AG20443 (cell line): Measurements from ENCODE around the gene CUTA.
A peak's percentile ranks its signal among the peaks of the same experiment; 100 is the strongest.
"Not testable (repeated sequence)": the region's sequence is repeated elsewhere in the genome, so short reads cannot be mapped to it uniquely, and the experiment has no call there.

Experiments used
- DNase-seq: peaks from one replicate; pipeline ENCODE4 v3.0.0; 2012; ENCODE audit warnings: low spot score, mixed read lengths

CUTA gene

GRCh38 chr6:33399881-33400280 lies 18.0 kb downstream of the CUTA start:
- not testable (repeated sequence) for DNase-seq

GRCh38 chr6:33398601-33399000 lies 19.3 kb downstream of the CUTA start:
- DNase-seq = not testable (repeated sequence)

GRCh38 chr6:33397541-33397940 lies 20.4 kb downstream of the CUTA start:
- DNase-seq = no peak

GRCh38 chr6:33392979-33393378 lies 24.9 kb downstream of the CUTA start:
- no peak for DNase-seq

GRCh38 chr6:33392595-33392948 lies 25.3 kb downstream of the CUTA start:
- no peak for DNase-seq

GRCh38 chr6:33391922-33392594 lies 25.8 kb downstream of the CUTA start:
- peak; percentile 24 for DNase-seq

- DNase-seq = peak; percentile 97
Measured at GRCh38 chr6:33391278-33391921, 26.5 kb downstream of the CUTA start, which contains the start of gene KIFC1. KIFC1 (plus strand) TSS chr6:33391823; CDS start chr6:33391986, 163 bp downstream.

GRCh38 chr6:33390767-33391277 lies 27.1 kb downstream of the CUTA start:
- no peak for DNase-seq

GRCh38 chr6:33390173-33390572 lies 27.7 kb downstream of the CUTA start:
- no peak for DNase-seq

GRCh38 chr6:33384581-33385020 lies 33.3 kb downstream of the CUTA start:
- DNase-seq = peak; percentile 77

GRCh38 chr6:33383427-33384185 lies 34.3 kb downstream of the CUTA start:
- DNase-seq = no peak

GRCh38 chr6:33380272-33380981 lies 37.5 kb downstream of the CUTA start:
- no peak for DNase-seq

GRCh38 chr6:33379184-33379583 lies 38.7 kb downstream of the CUTA start:
- DNase-seq = not testable (repeated sequence)

- DNase-seq = no peak
Measured at GRCh38 chr6:33377171-33377570, 40.7 kb downstream of the CUTA start.

GRCh38 chr6:33375143-33375671 lies 42.7 kb downstream of the CUTA start:
- DNase-seq = peak; percentile 43

- DNase-seq = no peak
Measured at GRCh38 chr6:33373960-33374910, 43.7 kb downstream of the CUTA start.

GRCh38 chr6:33372526-33373123 lies 45.3 kb downstream of the CUTA start:
- DNase-seq = no peak

- DNase-seq = not testable (repeated sequence)
Measured at GRCh38 chr6:33371901-33372300, 46.0 kb downstream of the CUTA start.

GRCh38 chr6:33367715-33368025 lies 50.2 kb downstream of the CUTA start:
- not testable (repeated sequence) for DNase-seq

- no peak for DNase-seq
Measured at GRCh38 chr6:33367009-33367714, 50.7 kb downstream of the CUTA start.
